T-helper 1 cell treated with Interleukin-12 subunit alpha and Interleukin-12 subunit beta and Interleukin-4 antibody, amounts not matched to agents 30 ng/mL and 1 ng/mL, for 36 hours (primary cell): ENCODE measurements around the gene TARM1. TPM values are rescaled to one million over a fixed set of nuclear protein-coding genes. Genes with fewer than 3 reads are reported as not detected.

Source experiments
- intact Hi-C: fragments of 100-400 bp; cut with micrococcal nuclease; formaldehyde crosslinking; loops from one replicate; pipeline ENCODE4 v1.15.1; 2024
- total RNA-seq: library from RNA; stranded (reverse); gene quantifications from 2 replicates; pipeline ENCODE4 v1.2.3, GENCODE V29; 2022

Gene TARM1
- total RNA-seq: not detected in 2 replicates

- intact Hi-C loops: no loop called here
Measured at GRCh38 chr19:54081032-54081431, at the start of gene TARM1. Gene TARM1 (minus strand): TSS chr19:54081365. CDS start chr19:54081340, 25 bp downstream.

GRCh38 chr19:54129617-54129996, 48.4 kb upstream of the TARM1 start:
- intact Hi-C loops: no loop called here

- intact Hi-C loops: no loop called here
Measured at GRCh38 chr19:54128796-54129616, 47.8 kb upstream of the TARM1 start.

- intact Hi-C loops: no loop called here
Measured at GRCh38 chr19:54128441-54128725, 47.2 kb upstream of the TARM1 start.

- intact Hi-C loops: no loop called here
Measured at GRCh38 chr19:54127688-54128440, 46.7 kb upstream of the TARM1 start.

- intact Hi-C loops: no loop called here
Measured at GRCh38 chr19:54125713-54126112, 44.5 kb upstream of the TARM1 start.

- intact Hi-C loops: no loop called here
Measured at GRCh38 chr19:54124393-54124792, 43.2 kb upstream of the TARM1 start.

GRCh38 chr19:54123682-54124081, 42.5 kb upstream of the TARM1 start:
- intact Hi-C loops: no loop called here

GRCh38 chr19:54121259-54121658, 40.1 kb upstream of the TARM1 start:
- intact Hi-C loops: no loop called here

GRCh38 chr19:54115109-54116063, 34.2 kb upstream of the TARM1 start, which contains the start of the genes PRPF31 and TFPT:
Gene PRPF31 (plus strand): TSS chr19:54115754. CDS start chr19:54118279, 2,525 bp downstream.
Gene TFPT (minus strand): TSS chr19:54115657. CDS start chr19:54115269, 388 bp downstream.
- intact Hi-C loops: loop anchor here (1.0 to 10.0 kb wide), 14 partner anchors 13 to 1490 kb away; partner anchors contain the start of genes CNOT3, LENG1, NDUFA3 and RPS9

GRCh38 chr19:54114340-54115108, 33.4 kb upstream of the TARM1 start:
- intact Hi-C loops: loop anchor here (1.0 to 10.0 kb wide), 14 partner anchors 12 to 1491 kb away; partner anchors contain the start of genes CNOT3, LENG1, NDUFA3 and RPS9

GRCh38 chr19:54109651-54110050, 28.5 kb upstream of the TARM1 start:
- intact Hi-C loops: loop anchor here (10.0 kb wide), 2 partner anchors 675 to 915 kb away; partner anchors contain the start of genes ZNF665 and ZNF761

GRCh38 chr19:54108496-54108895, 27.3 kb upstream of the TARM1 start:
- intact Hi-C loops: no loop called here

GRCh38 chr19:54107876-54108490, 26.8 kb upstream of the TARM1 start:
- intact Hi-C loops: no loop called here

- intact Hi-C loops: no loop called here
Measured at GRCh38 chr19:54106716-54107115, 25.6 kb upstream of the TARM1 start.

- intact Hi-C loops: no loop called here
Measured at GRCh38 chr19:54105796-54106195, 24.6 kb upstream of the TARM1 start.

GRCh38 chr19:54104998-54105715, 24.0 kb upstream of the TARM1 start:
- intact Hi-C loops: no loop called here

- intact Hi-C loops: loop anchor here (1.0 to 2.0 kb wide), 9 partner anchors 13 to 1014 kb away; partner anchors contain the start of genes CNOT3, LENG1, LENG8 and MYADM
Measured at GRCh38 chr19:54102421-54103169, 21.4 kb upstream of the TARM1 start, which contains the start of gene NDUFA3. Gene NDUFA3 (plus strand): TSS chr19:54102855. CDS start chr19:54102879, 24 bp downstream.
